ENCODE data around the gene WDR5B.
A peak's percentile ranks its signal among the peaks of the same experiment; 100 is the strongest.
"Not testable (repeated sequence)": the region's sequence is repeated elsewhere in the genome, so short reads cannot be mapped to it uniquely, and the experiment has no call there.

The WDR5B gene

DNA sequence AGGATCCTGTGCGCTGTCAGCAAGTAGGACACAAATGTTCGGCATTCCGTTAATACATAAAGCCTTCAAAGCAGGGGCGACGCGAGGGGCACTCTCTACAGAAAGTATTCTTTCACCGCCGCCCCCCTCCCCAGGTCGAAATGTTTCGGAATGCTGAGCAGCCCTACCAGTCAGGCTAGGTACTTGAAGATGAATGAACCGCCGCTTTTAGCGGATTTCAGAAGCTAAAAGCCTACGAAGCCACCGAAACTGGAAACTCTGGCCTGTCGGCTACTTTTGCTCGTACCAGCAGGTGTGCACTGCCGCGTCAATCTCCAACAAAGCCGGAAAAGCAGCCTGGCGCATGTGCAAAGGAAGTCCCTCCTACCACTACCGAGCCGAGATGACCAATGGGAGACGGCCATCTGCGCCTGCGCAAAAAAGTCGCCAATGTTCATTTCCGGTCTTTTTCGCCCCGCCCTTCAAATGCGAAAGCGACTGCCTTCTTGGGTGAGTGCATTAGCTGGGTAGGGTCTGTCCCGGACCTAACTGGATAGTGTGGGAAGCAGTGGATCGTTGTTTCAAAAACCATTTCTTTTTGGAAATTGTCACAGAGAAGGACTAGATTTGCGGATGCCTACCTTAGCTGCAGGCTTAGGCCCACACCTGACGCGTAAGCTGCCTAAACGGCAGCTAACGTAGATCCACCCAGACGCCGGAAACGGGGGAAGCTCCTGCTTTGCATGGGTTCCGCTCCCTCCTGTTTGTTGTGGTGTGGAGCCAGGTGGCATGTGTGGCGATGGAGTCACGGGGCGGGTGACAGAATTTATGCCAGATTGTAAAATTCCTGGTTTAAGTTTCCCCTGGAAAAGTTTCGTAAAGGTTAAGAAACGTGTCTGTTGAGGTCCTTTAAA lies at the start of gene WDR5B:
TSS of gene WDR5B (minus strand) at position 301 of the 893 bp plus-strand sequence. CDS start 534 bp downstream, outside the sequence.
- peak; percentile 96 for DNase-seq (ENCODE audit: low read depth in 2 of 2)

DNA sequence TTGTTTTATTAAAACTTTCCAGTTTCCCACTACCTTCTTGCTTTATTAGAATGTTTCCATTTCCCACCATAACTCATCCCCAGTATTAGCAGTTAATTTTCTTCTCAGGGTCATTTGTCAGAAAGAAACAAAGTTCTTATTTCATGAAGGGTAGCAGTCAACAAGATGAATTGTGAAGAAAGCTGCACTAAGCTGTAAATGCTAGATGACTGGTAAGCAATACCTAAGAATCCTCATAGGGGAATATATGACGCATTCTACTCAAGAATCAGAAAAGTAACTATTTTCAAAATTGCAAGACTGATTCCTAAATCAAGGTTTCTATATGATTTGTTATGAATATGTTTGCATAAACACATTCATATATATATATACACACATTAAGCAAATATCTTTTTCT lies 48.8 kb upstream of the WDR5B start:
- DNase-seq (ENCODE audit: low read depth in 2 of 2), result no peak

DNA sequence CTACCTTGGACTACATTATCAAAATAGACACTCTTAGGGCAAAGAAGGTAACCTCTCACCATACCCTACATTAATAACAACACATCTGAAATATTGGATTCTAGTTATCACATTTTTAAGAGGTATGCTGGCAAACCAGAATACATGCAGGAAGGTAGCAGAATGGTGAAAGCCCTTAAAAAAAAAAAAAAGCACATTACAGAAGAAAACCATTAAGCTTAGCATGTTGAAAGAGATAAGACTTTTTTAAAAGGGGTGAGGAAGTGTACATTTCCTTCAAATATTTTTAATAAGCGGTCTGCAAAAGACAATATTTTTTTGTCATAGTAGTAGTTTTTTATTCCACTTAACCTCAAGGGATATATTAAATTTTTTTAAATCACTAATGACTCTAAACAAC lies 46.5 kb upstream of the WDR5B start:
- DNase-seq (ENCODE audit: low read depth in 2 of 2), result no peak

DNA sequence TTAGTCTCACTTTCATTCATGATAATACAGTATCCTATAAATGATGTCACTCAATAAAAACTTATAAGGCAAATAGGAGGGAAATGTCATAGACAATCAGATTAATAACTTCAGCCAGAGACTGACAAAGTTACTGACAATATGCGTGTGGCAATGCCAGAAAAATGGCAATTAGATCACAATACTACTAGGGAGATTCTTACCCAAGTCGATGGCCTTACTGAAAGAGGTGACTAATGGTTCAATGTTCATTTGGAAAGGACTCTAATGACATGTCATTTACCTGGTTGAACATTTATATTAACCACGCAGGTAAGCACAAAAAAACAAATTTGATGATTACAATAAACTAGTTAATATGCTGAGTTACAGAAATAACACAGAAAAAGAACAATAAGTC lies 45.9 kb upstream of the WDR5B start:
- no peak for DNase-seq (ENCODE audit: low read depth in 2 of 2)

DNA sequence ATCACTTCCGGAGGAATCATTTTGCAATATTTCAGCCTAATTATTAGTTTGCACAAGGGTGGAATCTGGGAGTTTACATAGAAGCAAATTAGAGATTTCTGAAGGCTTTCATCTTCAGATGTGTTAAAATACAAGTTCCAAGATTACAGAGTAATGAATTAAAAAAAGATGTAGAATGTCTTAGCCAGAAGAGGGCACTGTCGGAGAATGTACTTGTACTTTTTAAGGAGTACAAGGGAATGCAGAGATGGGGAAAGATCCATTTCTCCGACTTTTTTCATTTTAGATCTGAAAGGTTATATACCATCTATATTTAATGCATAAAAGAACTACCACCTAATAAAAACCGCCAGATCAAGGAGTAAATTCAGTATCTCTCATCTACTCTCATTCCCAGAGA lies 43.1 kb upstream of the WDR5B start:
- DNase-seq (ENCODE audit: low read depth in 2 of 2), result no peak

DNA sequence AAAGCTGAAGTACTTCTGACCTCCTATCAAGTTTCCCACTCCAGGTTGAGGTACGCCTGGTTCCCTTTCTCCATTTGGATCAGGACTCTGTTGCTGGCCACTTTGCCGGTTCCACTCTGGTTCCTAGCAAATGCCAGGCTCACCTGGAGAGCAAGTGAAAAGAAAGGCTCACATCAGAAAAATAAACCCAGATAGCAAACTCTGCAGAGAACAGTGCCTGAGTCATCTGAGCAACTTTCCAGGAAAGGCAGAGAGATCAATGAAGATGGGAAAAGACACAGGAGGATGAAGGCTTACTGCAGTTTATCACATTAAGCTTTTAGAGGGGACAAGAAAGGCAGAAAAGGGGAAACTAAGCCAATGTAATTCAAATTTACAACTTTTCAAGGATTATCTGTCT lies 41.8 kb upstream of the WDR5B start:
- DNase-seq (ENCODE audit: low read depth in 2 of 2), result no peak

DNA sequence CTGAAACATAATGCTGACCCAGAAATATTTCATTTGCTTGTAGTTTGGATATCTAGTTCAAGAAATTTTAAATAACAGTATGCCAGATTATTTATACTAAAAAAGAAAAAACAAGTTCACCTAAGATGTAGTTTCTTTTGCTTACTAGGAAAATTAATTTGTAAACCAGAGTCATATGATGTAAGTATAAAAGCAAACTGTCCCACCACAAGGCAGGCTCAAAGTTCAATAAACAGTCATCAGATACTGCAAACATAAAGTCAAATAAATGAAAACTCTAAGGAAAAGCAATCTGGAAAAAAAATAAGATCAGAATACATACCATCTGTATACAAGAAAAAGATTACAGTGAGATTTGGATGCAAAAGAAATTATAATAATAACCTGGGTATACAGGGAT lies 40.2 kb upstream of the WDR5B start:
- DNase-seq (ENCODE audit: low read depth in 2 of 2), result no peak

DNA sequence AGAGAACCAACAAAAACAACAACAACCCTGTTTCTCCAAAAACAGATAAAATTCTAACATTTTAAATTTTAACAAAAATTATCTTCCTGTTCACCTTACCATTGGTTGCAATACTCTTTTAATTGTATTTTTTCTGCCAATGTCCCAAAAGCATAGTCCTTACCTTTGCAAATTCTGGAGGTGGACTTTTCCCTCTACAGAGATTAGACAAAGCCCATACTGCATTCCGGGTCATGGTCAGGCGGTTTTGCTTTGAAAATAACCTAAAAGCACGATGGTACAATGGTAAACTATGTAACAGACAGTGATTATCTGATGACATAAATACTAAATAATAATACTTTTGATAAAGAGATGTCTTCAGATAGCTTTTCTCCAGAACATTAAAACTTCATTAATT lies 35.5 kb upstream of the WDR5B start:
- no peak for DNase-seq (ENCODE audit: low read depth in 2 of 2)

DNA sequence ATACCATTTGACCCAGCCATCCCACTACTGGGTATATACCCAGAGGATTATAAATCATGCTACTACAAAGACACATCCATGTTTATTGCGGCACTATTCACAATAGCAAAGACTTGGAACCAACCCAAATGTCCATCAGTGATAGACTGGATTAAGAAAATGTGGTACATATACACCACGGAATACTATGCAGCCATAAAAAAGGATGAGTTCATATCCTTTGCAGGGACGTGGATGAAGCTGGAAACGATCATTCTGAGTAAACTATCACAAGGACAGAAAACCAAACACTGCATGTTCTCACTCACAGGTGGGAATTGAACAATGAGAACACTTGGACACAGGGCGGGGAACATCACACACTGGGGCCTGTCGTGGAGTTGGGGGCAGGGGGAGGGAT lies 32.4 kb upstream of the WDR5B start:
- DNase-seq (ENCODE audit: low read depth in 2 of 2), result not testable (repeated sequence)

DNA sequence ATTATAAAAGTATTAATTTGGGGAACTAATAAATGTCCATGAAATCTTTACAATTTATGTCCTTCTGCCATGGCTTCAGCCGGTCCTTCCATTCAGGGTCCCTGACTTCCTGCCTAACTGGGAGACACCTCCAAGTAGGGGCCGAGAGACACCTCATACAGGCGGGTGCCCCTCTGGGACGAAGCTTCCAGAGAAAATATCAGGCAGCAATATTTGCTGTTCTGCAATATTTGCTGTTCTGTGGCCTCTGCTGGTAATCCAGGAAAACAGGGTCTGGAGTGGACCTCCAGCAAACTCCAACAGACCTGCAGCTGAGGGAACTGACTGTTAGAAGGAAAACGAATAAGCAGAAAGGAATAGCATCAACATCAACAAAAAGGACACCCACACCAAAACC lies 28.6 kb upstream of the WDR5B start:
- DNase-seq (ENCODE audit: low read depth in 2 of 2), result not testable (repeated sequence)

DNA sequence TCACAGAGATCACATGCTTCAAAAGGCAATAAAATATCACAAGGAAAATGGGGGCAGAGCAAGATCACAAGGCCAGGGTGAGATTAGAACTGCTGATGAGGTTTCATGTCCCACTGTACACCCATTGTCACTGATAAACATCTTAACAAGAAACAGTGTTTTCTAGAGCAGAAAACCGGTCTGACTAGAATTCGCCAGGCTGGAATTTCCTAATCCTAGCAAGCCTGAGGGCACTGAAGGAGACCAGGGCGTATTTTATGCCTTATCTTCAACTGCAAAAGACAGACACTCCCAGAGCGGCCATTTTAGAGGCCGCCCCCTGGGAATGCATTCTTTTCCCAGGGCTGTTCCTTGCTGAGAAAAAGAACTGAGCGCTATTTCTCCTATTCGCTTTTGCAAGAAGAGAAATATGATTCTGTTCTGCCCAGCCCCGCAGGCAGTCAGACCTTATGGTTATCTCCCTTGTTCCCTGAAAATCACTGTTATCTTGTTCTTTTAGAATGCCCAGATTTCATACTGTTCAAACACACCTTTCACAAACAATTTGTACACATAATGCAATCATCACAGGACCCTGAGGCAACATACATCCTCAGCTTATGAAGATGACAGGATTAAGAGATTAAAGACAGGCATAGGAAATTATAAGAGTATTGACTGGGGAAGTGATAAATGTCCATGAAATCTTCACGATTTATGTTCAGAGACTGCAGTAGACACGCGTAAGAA lies 28.1 kb upstream of the WDR5B start:
- DNase-seq (ENCODE audit: low read depth in 2 of 2), result not testable (repeated sequence)

DNA sequence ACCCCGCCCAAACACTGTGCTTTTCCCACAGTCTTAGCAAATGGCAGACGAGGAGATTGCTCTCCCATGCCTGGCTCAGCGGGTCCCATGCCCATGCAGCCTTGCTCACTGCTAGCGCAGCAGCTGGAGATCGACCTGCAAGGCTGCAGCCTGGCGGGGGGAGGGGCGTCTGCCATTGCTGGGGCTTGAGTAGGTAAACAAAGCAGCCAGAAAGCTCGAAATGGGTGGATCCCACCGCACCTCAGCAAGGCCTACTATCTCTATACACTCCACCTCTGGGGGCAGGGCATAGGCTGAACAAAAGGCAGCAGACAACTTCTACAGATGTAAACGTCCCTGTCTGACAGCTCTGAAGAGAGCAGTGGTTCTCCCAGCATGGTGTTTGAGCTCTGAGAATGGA lies 27.2 kb upstream of the WDR5B start:
- DNase-seq (ENCODE audit: low read depth in 2 of 2), result no peak

DNA sequence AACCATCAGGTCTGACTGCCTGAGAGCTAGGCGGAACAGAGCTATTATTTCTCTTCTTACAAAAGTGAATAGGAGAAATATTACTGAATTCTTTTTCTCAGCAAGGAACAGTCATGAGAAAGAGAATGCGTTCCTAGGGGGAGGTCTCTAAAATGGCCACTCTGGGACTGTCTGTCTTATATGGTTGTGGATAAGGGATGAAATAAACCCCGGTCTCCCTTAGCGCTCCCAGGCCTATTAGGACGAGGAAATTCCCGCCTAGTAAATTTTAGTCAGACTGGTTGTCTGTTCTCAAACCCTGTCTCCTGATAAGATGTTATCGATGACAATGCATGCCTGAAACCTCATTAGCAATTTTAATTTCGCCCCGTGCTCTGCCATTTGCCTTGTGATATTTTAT lies 20.1 kb upstream of the WDR5B start:
- no peak for DNase-seq (ENCODE audit: low read depth in 2 of 2)

DNA sequence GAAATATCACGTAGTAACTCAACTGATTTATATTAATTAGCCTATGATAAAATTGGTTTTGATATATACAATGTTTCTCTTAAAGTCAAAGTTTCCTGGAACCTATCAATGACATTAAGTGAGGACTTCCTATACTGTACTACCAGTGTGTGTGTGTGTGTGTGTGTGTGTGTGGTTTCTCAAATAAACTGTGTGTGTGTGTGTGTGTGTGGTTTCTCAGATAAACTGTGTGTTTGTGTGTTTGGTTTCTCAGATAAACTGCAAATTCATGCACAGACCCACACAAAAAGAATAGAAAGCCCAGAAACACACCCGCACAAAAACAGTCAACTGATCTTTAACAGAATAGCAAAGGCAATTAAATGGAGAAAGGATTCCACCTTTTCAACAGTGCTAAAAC lies 14.5 kb upstream of the WDR5B start:
- no peak for DNase-seq (ENCODE audit: low read depth in 2 of 2)

DNA sequence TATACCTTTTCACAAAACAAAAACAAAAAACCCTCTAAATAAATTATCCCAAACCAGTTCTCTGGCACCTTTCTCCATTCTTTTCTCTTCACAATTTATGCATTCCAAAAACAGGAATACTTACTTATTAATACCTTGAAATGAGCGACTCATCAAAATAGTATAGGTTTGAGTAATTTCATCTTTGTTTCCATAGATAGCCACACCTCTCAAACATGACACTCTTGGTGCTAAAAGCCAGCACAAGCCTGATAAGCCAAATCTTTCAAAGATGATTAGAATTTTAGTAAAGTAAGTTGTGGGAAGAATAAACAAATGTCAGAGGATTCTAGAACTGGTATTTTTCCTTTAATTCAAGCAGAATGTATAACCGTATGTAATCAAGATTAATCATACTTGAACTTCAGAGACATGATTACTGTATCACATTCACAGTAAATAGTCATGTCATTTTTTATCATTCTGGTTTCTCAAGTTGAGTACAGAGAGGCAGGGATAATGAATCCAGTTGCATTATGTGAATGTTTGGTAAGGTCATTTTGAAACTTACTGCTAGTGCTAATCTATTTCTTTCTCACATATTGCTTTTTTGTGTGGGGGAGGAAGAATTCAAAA lies 12.1 kb upstream of the WDR5B start:
- no peak for DNase-seq (ENCODE audit: low read depth in 2 of 2)

DNA sequence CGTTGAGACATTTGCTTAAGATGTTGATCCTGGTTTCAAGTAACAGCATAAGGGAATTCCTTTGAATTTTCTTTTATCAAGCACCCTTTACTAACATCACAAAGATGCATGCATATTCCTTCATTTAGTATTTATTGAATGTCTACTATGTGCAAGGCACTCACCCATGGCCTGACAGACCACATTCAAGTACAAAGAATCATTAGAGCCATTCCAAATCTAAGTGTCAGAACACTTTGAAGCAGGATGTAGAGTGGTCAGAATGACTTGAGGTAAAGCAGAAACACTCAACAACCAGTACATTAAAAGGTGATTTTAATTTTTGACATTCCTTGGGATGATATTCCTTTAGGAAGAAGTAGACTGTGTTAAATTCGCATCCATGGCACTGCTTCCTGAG lies 6.0 kb upstream of the WDR5B start:
- DNase-seq (ENCODE audit: low read depth in 2 of 2), result no peak

DNA sequence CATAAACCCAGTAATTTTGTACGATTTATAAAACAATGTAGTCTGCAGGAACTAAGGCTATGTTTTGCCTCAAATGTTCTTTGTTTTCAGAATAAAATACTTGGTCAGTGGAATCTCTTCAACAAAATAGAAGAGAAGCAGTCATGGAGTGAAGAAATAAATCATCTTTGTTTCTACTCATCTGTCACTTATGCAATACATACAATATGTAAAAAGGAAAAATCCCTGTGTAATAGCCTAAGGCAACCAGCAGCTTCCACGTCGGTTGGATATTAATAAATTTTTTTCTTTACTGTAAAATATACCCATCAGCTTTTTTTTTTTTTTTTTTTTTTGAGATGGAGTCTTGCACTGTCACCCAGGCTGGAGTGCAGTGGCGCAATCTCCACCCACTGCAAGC lies 5.2 kb upstream of the WDR5B start:
- no peak for DNase-seq (ENCODE audit: low read depth in 2 of 2)

DNA sequence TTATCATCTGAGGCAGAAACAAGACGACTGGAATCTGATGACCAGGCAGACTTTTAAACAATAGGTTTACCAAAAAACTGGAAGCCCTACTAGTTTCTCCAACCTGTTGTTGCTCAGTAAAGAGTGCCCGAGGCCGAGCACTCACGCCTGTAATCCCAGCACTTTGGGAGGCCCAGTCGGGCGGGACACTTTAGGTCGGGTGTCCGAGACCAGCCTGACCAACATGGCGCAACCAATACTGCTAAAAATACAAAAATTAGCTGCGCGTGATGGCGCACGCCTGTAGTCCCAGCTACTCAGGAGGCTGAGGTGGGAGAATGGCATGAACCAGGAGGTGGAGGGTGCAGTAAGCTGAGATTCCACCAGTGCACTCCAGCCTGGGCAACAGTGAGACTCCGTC lies 1.1 kb upstream of the WDR5B start:
- DNase-seq (ENCODE audit: low read depth in 2 of 2), result no peak

DNA sequence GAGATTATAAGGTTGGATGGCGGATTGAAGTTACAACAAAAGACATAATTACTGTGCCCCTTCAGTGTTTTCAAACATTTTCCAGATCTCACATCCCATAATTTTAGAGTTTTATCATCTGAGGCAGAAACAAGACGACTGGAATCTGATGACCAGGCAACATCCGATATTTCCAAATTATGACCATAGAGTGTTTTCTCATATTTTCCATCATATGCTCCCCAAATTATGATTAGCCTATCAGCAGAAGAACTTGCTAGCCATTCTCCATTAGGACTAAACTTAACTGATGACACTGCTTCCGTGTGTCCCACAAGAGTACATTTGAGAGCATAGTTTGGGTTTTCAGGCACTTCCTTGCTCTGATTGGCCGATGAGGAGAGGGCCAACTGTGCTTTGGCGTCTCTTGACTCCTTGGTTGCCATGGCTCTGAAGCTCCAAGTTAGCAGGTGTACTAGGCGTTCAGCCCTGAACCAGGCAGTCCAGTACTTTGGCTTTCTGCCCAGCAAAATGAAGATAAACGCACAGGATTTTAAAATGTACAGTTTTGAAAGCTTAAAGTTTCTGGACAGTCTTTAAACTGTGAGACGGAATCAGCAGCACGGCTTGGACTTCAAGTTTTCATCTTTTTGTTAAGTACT lies 638 bp downstream of the WDR5B start:
- DNase-seq (ENCODE audit: low read depth in 2 of 2), result peak; percentile 15 to 37

DNA sequence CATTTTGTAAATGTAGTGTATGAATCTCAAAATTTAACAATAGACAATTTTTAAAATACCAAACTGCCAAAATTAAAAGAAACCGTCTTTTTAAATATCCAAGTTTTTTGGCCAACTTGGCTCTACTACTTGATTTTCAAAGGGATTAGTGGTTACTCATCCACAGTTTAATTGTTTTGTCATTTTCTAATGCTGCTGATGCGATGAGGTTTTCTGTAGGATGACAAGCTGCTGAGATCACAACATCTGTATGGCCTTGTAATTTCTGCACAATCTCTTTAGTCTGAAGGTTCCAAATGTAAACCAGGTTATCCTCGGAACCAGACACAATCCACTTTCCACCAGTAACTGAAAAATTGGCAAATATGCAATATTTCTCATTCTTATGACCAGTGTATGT lies 1.5 kb downstream of the WDR5B start:
- no peak for DNase-seq (ENCODE audit: low read depth in 2 of 2)

DNA sequence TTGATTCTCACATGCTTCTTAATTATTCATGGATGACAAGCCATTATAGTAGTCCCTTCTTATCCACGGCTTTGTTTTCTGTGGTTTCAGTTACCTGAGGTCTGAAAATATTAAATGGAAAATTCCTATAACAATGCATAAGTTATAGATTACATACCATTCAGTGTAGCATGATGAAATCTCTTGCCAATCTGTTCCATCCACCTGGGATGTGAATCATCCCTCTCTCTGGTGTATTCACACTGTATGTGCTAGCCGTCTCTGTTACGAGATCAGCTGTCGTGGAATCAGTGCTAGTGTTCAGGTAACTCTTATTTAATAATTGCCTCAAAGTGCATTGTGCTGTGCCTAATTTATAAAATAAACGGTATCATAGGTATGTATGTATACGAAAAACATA lies 5.2 kb downstream of the WDR5B start:
- DNase-seq (ENCODE audit: low read depth in 2 of 2), result no peak

DNA sequence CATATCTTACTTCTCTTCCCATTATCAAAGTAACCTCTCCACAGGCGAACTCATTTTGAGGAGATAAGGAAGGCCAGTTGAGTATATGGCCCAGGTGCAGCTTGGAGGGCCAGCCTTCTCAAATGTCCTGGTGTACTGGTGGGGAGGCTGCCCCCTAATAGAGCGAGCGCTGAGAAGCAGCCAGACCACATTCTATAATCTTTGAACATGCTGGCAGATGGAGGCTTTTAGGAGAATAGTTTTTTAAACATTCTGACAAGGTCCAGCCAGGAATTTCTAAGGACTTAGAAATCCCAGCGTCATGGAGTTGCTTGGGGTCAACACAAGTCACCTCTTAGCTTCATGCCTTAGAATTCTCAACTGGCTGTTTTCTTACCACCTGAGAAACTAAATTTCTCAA lies 5.8 kb downstream of the WDR5B start:
- no peak for DNase-seq (ENCODE audit: low read depth in 2 of 2)

Data from stimulated activated CD4-positive, alpha-beta T cell treated with anti-CD3 and anti-CD28 coated beads, Interleukin-4, amount 100 ng/mL, for 48 hours (primary cell).